ENCODE results near the gene PDE3A. TPM values are rescaled to one million over a fixed set of nuclear protein-coding genes. Genes with fewer than 3 reads are reported as not detected.

Gene PDE3A
- total and polyA plus RNA-seq, 7 donors: 0.53 to 4.1 (median 2.1) TPM

DNA sequence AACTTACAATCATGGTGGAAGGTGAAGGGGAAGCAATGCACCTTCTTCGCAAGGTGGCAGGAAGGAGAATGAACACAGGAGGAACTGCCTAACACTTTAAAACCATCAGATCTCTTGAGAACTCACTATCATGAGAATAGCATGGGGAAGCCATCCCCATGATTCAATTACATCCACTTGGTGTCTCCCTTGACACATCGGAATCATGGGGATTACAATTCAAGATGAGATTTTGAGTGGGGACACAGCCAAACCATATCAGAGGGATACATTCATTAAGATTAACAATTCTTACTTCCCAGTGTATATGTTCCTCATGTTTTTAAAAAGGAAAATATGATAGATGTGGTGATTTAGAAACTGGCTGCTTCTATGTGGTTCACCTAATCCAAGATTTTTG, 117.9 kb downstream of the PDE3A start:
- no peak overlapping the region for H3K27ac ChIP-seq
- DNase-seq (no peak), ATAC-seq (no peak)
- no peaks in the 10 kb centered on the region for H3K9me3 ChIP-seq
- no peaks in the 10 kb centered on the region for H3K36me3 ChIP-seq (ENCODE audit: insufficient read depth in 1 of 2, low read depth in 1 of 2)
- TF ChIP-seq, protein P1, sequence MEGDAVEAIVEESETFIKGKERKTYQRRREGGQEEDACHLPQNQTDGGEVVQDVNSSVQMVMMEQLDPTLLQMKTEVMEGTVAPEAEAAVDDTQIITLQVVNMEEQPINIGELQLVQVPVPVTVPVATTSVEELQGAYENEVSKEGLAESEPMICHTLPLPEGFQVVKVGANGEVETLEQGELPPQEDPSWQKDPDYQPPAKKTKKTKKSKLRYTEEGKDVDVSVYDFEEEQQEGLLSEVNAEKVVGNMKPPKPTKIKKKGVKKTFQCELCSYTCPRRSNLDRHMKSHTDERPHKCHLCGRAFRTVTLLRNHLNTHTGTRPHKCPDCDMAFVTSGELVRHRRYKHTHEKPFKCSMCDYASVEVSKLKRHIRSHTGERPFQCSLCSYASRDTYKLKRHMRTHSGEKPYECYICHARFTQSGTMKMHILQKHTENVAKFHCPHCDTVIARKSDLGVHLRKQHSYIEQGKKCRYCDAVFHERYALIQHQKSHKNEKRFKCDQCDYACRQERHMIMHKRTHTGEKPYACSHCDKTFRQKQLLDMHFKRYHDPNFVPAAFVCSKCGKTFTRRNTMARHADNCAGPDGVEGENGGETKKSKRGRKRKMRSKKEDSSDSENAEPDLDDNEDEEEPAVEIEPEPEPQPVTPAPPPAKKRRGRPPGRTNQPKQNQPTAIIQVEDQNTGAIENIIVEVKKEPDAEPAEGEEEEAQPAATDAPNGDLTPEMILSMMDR (IDR thresholded peaks at IDR 0.05): no peak
- no peak overlapping the region for H3K4me3 ChIP-seq
- 84 to 94% (median 86%) methylated on average over 2 of the region's 2 CpGs for WGBS, 3 donors
- no peaks in the 10 kb centered on the region for H3K4me1 ChIP-seq
- H3K27me3 ChIP-seq (ENCODE audit: insufficient read depth in 3 of 3, low read length in 2 of 3): no peaks in the 10 kb centered on the region
- intact Hi-C loops (cut with DNase I): no loop called here

GRCh38 chr12:20487519-20487918, 119.2 kb downstream of the PDE3A start:
- intact Hi-C loops (cut with DNase I): no loop called here
- no peaks in the 10 kb centered on the region for H3K4me1 ChIP-seq
- 90 to 98% (median 94%) methylated on average over 2 of the region's 2 CpGs for WGBS, 3 donors
- no peaks in the 10 kb centered on the region for H3K36me3 ChIP-seq (ENCODE audit: insufficient read depth in 1 of 2, low read depth in 1 of 2)
- DNase-seq (no peak), ATAC-seq (no peak)
- no peak overlapping the region for H3K27ac ChIP-seq
- TF ChIP-seq, protein P1 (IDR thresholded peaks at IDR 0.05): no peak
- no peaks in the 10 kb centered on the region for H3K9me3 ChIP-seq
- H3K27me3 ChIP-seq (ENCODE audit: insufficient read depth in 3 of 3, low read length in 2 of 3): no peaks in the 10 kb centered on the region
- no peak overlapping the region for H3K4me3 ChIP-seq

DNA sequence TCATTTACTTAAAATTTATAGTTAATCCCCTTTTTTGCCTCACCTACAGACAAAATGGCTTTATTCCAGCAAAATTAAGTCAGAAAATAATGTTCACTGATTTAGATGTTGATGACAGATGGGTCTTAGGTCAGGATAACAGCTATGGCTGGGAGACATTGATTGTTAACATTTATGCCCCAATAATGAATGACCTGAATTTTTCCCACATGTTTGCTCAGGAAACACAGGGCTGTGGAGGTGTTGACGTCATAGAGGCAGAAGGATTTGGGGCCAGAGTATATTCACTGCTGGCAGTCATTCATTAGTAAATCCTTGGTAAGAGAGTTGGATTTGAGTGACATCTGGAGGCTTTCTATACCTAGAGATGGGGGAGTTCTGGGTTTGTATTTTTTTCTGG, 121.3 kb downstream of the PDE3A start:
- TF ChIP-seq, protein P1 (IDR thresholded peaks at IDR 0.05): no peak
- Histone ChIP-seq H3K27ac (no peak overlapping the region), H3K9me3 (no peaks in the 10 kb centered on the region), H3K4me1 (no peaks in the 10 kb centered on the region), H3K36me3 (ENCODE audit: insufficient read depth in 1 of 2, low read depth in 1 of 2) (no peaks in the 10 kb centered on the region), H3K27me3 (ENCODE audit: insufficient read depth in 3 of 3, low read length in 2 of 3) (no peaks in the 10 kb centered on the region), H3K4me3 (no peak overlapping the region)
- 27 to 56% (median 29%) methylated on average over 1 of the region's 1 CpG for WGBS, 3 donors
- intact Hi-C loops (cut with DNase I): no loop called here
- ATAC-seq: no peak
- no peak for DNase-seq

DNA sequence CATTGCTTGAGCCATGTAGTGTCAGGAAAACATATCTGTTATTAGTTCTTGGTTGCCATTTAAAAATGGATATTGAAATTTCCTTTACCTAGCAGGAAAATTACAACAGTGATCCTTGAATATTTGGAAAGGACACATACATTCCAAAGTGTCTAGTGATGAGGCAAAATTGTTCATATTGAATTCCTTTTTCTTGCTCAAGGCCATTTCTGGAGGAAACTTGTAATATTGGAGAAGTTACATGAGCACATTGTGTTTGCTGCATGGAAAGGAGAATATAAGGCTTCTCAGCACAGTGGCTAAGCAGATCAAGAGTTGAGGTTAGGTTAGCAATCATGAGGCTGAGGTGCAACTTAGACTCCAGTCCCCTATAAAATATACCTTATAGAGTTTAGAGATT, 121.9 kb downstream of the PDE3A start:
- ATAC-seq (no peak), DNase-seq (no peak)
- no peak overlapping the region for H3K4me3 ChIP-seq
- no peaks in the 10 kb centered on the region for H3K4me1 ChIP-seq
- intact Hi-C loops (cut with DNase I): no loop called here
- TF ChIP-seq, protein P1 (IDR thresholded peaks at IDR 0.05): no peak
- no peaks in the 10 kb centered on the region for H3K36me3 ChIP-seq (ENCODE audit: insufficient read depth in 1 of 2, low read depth in 1 of 2)
- no peaks in the 10 kb centered on the region for H3K27me3 ChIP-seq (ENCODE audit: insufficient read depth in 3 of 3, low read length in 2 of 3)
- no peaks in the 10 kb centered on the region for H3K9me3 ChIP-seq
- H3K27ac ChIP-seq: no peak overlapping the region

DNA sequence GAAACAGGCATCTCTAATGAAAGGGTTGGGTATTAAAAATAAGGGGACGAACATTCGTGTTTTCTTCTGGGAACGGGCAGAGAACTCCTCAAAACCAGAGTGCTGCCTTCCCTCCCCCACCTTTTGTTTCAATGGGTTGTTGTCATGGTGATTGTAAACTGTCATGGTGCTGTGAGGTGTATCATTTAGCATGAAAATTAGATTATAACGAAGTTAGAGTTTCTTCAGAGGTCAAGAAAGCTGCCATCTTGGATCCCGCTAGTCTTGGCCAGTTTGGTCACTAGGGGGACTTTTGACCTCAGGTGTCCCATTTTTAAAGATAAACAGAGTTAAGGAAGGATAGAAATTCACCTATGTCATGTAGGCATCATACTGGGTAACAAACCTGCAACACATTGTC, 123.0 kb downstream of the PDE3A start:
- no peak overlapping the region for H3K27ac ChIP-seq
- H3K36me3 ChIP-seq (ENCODE audit: insufficient read depth in 1 of 2, low read depth in 1 of 2): no peaks in the 10 kb centered on the region
- no peak overlapping the region for H3K4me3 ChIP-seq
- ATAC-seq (no peak), DNase-seq (no peak)
- H3K9me3 ChIP-seq: no peaks in the 10 kb centered on the region
- intact Hi-C loops (cut with DNase I): no loop called here
- H3K27me3 ChIP-seq (ENCODE audit: insufficient read depth in 3 of 3, low read length in 2 of 3): no peaks in the 10 kb centered on the region
- 74 to 77% (median 75%) methylated on average over 5 of the region's 5 CpGs for WGBS, 3 donors
- no peaks in the 10 kb centered on the region for H3K4me1 ChIP-seq
- TF ChIP-seq, protein P1 (IDR thresholded peaks at IDR 0.05): no peak

Data from psoas muscle (tissue), 8 donors.